HepG2 (cell line): ENCODE data around the gene CCDC136. TPM values are rescaled to one million over a fixed set of nuclear protein-coding genes. Genes with fewer than 3 reads are reported as not detected.
A peak's percentile ranks its signal among the peaks of the same experiment; 100 is the strongest.

ENCODE experiments used
- AKNA ChIP-seq: sonication (generic); formaldehyde crosslinking; IDR thresholded peaks from 2 replicates; pipeline ENCODE4 v1.4.0; 2020; ENCODE audit warnings: missing genetic modification reagents, borderline replicate concordance
- FOXC1 ChIP-seq: sonication (generic); formaldehyde crosslinking; IDR thresholded peaks from 2 replicates; pipeline ENCODE4 v1.8.0; 2022; ENCODE audit warnings: mild to moderate bottlenecking, missing genetic modification reagents, borderline replicate concordance
- PCBP2 ChIP-seq: fragments of 200-400 bp; formaldehyde crosslinking; optimal IDR thresholded peaks from 2 replicates; pipeline ENCODE3; 2018; ENCODE audit warnings: low read length, low read depth; ENCODE audit not compliant: poor library complexity, severe bottlenecking
- SALL1 ChIP-seq: sonication (generic); formaldehyde crosslinking; IDR thresholded peaks from 2 replicates; pipeline ENCODE4 v1.8.0; 2022; ENCODE audit warnings: mild to moderate bottlenecking, missing genetic modification reagents
- SP4 ChIP-seq: sonication (generic); formaldehyde crosslinking; IDR thresholded peaks from 2 replicates; pipeline ENCODE4 v1.8.1; 2023; ENCODE audit warnings: mild to moderate bottlenecking, missing genetic modification reagents
- SSRP1 ChIP-seq: IDR thresholded peaks from 2 replicates; pipeline ENCODE4 v1.6.1; 2016; ENCODE audit warnings: control low read depth
- ZFP36L1 ChIP-seq: sonication (generic); formaldehyde crosslinking; IDR thresholded peaks from 2 replicates; pipeline ENCODE4 v1.8.0; 2022; ENCODE audit warnings: mild to moderate bottlenecking, missing genetic modification reagents, moderate library complexity
- ZNF224 ChIP-seq: sonication (generic); formaldehyde crosslinking; IDR thresholded peaks from 2 replicates; pipeline ENCODE4 v1.5.0; 2020; ENCODE audit warnings: mild to moderate bottlenecking, missing genetic modification reagents
- ZNF264 ChIP-seq: sonication (generic); formaldehyde crosslinking; IDR thresholded peaks from 2 replicates; pipeline ENCODE4 v1.4.0; 2020; ENCODE audit warnings: missing genetic modification reagents
- ZNF510 ChIP-seq: sonication (generic); formaldehyde crosslinking; IDR thresholded peaks from 2 replicates; pipeline ENCODE4 v1.4.0; 2020; ENCODE audit warnings: low read depth, mild to moderate bottlenecking, missing genetic modification reagents
- ZNF577 ChIP-seq: sonication (generic); formaldehyde crosslinking; IDR thresholded peaks from 2 replicates; pipeline ENCODE4 v1.4.0; 2020; ENCODE audit warnings: mild to moderate bottlenecking, low read depth, missing genetic modification reagents, borderline replicate concordance
- ZNF646 ChIP-seq: sonication (generic); formaldehyde crosslinking; IDR thresholded peaks from 2 replicates; pipeline ENCODE4 v1.9.0; 2021; ENCODE audit warnings: mild to moderate bottlenecking, missing genetic modification reagents
- ZNF816 ChIP-seq: sonication (generic); formaldehyde crosslinking; IDR thresholded peaks from 2 replicates; pipeline ENCODE4 v1.8.0; 2022; ENCODE audit warnings: missing genetic modification reagents, mild to moderate bottlenecking, borderline replicate concordance
- ZNF839 ChIP-seq: sonication (generic); formaldehyde crosslinking; IDR thresholded peaks from 2 replicates; pipeline ENCODE4 v1.4.0; 2020; ENCODE audit warnings: missing genetic modification reagents, mild to moderate bottlenecking, borderline replicate concordance
- ZUFSP ChIP-seq: sonication (generic); formaldehyde crosslinking; IDR thresholded peaks from 2 replicates; pipeline ENCODE4 v1.9.0; 2021; ENCODE audit warnings: missing genetic modification reagents, mild to moderate bottlenecking, borderline replicate concordance
- polyA plus RNA-seq, 8 experiments: library from polyadenylated mRNA; depleted of rRNA in 3 of 8; stranded (reverse) in 7 of 8; unstranded in 1 of 8; fragments of >200 nt; fragmentation: Illumina TruSeq in 4 of 8; extraction: Trizol in 4 of 8; gene quantifications; 2 replicates each; pipeline versions ENCODE4 v1.2.1 to v1.2.3, GENCODE V29; 2011 to 2016; ENCODE audit warnings: low read depth in 4 of 8, missing spikeins in 1 of 8, mixed read lengths in 1 of 8; ENCODE audit not compliant: insufficient read depth in 1 of 8
- total RNA-seq, 5 experiments: library from RNA; depleted of rRNA; stranded (reverse); fragments of >200 nt; fragmentation: Illumina TruSeq; extraction: Trizol; gene quantifications; 2 replicates each; pipeline ENCODE4 v1.2.3, GENCODE V29; 2016; ENCODE audit warnings: low read depth in 1 of 5

The CCDC136 gene
- total and polyA plus RNA-seq, 2 of the 13 experiments (the other 11 are each of a cell fraction or from before 2014, with no cell fraction given), result 0.04 to 0.38 TPM

GRCh38 chr7:128791121-128791971 lies at the start of gene CCDC136 (continued):
- no peak for TF ChIP-seq ZFP36L1
- TF ChIP-seq ZNF224 (CRISPR knock-in tag), result no peak
- no peak for TF ChIP-seq AKNA (CRISPR knock-in tag)
- no peak for TF ChIP-seq SSRP1
- no peak for TF ChIP-seq PCBP2
- 0 out of 2 replicates have a peak, but pooled peaks have one; percentile 26 for TF ChIP-seq FOXC1 (CRISPR knock-in tag)
- TF ChIP-seq ZUFSP, result no peak
- TF ChIP-seq ZNF264 (CRISPR knock-in tag), result no peak
- TF ChIP-seq ZNF646 (CRISPR knock-in tag), result no peak
- no peak for TF ChIP-seq ZNF577
- TF ChIP-seq SP4 (CRISPR knock-in tag), result peak; percentile 43; the same call in 1 of the 2 replicates
- no peak for TF ChIP-seq ZNF816 (CRISPR knock-in tag)
- TF ChIP-seq ZNF839 (CRISPR knock-in tag), result no peak
- no peak for TF ChIP-seq ZNF510 (CRISPR knock-in tag)
- no peak for TF ChIP-seq SALL1
